GM12878 (cell line): ENCODE measurements around the gene INPP4B. TPM values are rescaled to one million over a fixed set of nuclear protein-coding genes. Genes with fewer than 3 reads are reported as not detected.
A peak's percentile ranks its signal among the peaks of the same experiment; 100 is the strongest.

Experiments
- ATAC-seq: fragments of 200-7000 bp; cut with Tn5 transposase; 3 replicates; pipeline ENCODE4 v1.9.1; 2020; ENCODE audit warnings: mild to moderate bottlenecking, moderate library complexity
- BruUV-seq: library from RNA; stranded (reverse); fragments of 400-500 nt; replicated peaks from 2 replicates; lab custom pipeline; 2021; lab: Mats Ljungman, UMichigan
- CTCF ChIA-PET: fragments of 300-600 bp; sonication (Branson Sonifier 250); formaldehyde crosslinking; extraction: SDS; loops from one replicate; lab custom pipeline; 2021; ENCODE audit warnings: inconsistent platforms; lab: Yijun Ruan, JAX
- POLR2A ChIA-PET: fragments of 350-600 bp; formaldehyde crosslinking; extraction: SDS; loops from one replicate; lab custom pipeline; 2021; ENCODE audit warnings: inconsistent platforms; lab: Charles Lee
- RAD21 ChIA-PET: fragments of 300-600 bp; sonication (Branson Sonifier 250); formaldehyde crosslinking; loops from one replicate; lab custom pipeline; 2023; ENCODE audit warnings: antibody characterized with exemption; ENCODE audit not compliant: unreplicated experiment; lab: Charles Lee
- SMC1A ChIA-PET: fragments of 300-600 bp; sonication (Branson Sonifier 250); formaldehyde crosslinking; loops from one replicate; lab custom pipeline; 2023; ENCODE audit not compliant: unreplicated experiment, uncharacterized antibody; lab: Charles Lee
- DNase-seq: peaks from one replicate; pipeline ENCODE4 v3.0.0-alpha.2; 2011; ENCODE audit warnings: low read depth, low spot score
- FAIRE-seq: peaks from 3 replicates; lab custom pipeline; 2011; peaks lifted over from hg19 to GRCh38; lab: Jason Lieb, UNC
- H2AFZ ChIP-seq: 2 replicates; pipeline ENCODE4 v1.6.0; 2011; ENCODE audit warnings: low read depth, low read length, control low read depth; ENCODE audit not compliant: control insufficient read depth
- H3K27ac ChIP-seq: 2 replicates; pipeline ENCODE4 v1.5.1; 2011; ENCODE audit warnings: control low read depth; ENCODE audit not compliant: control insufficient read depth, insufficient read depth
- H3K27me3 ChIP-seq, 2 experiments: replicated peaks in 1 of 2; 2 replicates each; pipeline versions ENCODE4 v1.6.0 to v1.6.1; 2011; ENCODE audit warnings: low read length in 1 of 2; ENCODE audit not compliant: control insufficient read depth in 2 of 2, insufficient read depth in 2 of 2
- H3K36me3 ChIP-seq, 2 experiments: 2 replicates each; pipeline ENCODE4 v1.5.1; 2011; ENCODE audit warnings: low read length in 1 of 2; ENCODE audit not compliant: control insufficient read depth in 2 of 2, insufficient read depth in 2 of 2
- H3K4me1 ChIP-seq: 2 replicates; pipeline ENCODE4 v1.6.1; 2011; ENCODE audit warnings: mild to moderate bottlenecking, low read length, moderate library complexity, mixed read lengths; ENCODE audit not compliant: control insufficient read depth, insufficient read depth
- H3K4me2 ChIP-seq: 2 replicates; pipeline ENCODE4 v1.6.0; 2011; ENCODE audit warnings: control low read depth; ENCODE audit not compliant: control insufficient read depth, insufficient read depth
- H3K4me3 ChIP-seq: fragments of 200-600 bp; sonication (generic); 2 replicates; pipeline ENCODE4 v1.5.1; 2016
- H3K79me2 ChIP-seq: 2 replicates; pipeline ENCODE4 v1.6.0; 2011; ENCODE audit warnings: low read length; ENCODE audit not compliant: control insufficient read depth, insufficient read depth
- H3K9ac ChIP-seq: 2 replicates; pipeline ENCODE4 v1.8.0; 2011; ENCODE audit warnings: low read length, control low read depth, mixed read lengths; ENCODE audit not compliant: control insufficient read depth, insufficient read depth
- H3K9me3 ChIP-seq: replicated peaks from 3 replicates; pipeline ENCODE4 v1.5.1; 2011; ENCODE audit warnings: mild to moderate bottlenecking, low read length; ENCODE audit not compliant: control insufficient read depth, insufficient read depth
- H4K20me1 ChIP-seq: 2 replicates; pipeline ENCODE4 v1.6.0; 2011; ENCODE audit not compliant: control insufficient read depth, insufficient read depth
- FOXM1 ChIP-seq: IDR thresholded peaks from 2 replicates; pipeline ENCODE4 v1.6.1; 2012; ENCODE audit warnings: low read depth, mild to moderate bottlenecking, inconsistent platforms, low read length, moderate library complexity
- IKZF1 ChIP-seq: fragments of 450-650 bp; conservative IDR thresholded peaks from 2 replicates; pipeline ENCODE4 v1.6.1; 2017; ENCODE audit warnings: antibody characterized with exemption, mild to moderate bottlenecking
- LARP7 ChIP-seq: fragments of 450-650 bp; IDR thresholded peaks from 2 replicates; pipeline ENCODE4 v1.6.1; 2017; ENCODE audit warnings: mild to moderate bottlenecking
- NFYA ChIP-seq: IDR thresholded peaks from 2 replicates; pipeline ENCODE4 v1.6.1; 2011; ENCODE audit warnings: low read depth, mild to moderate bottlenecking, low read length, improper control_type of control experiment, borderline replicate concordance
- NR2F1 ChIP-seq: fragments of 450-650 bp; conservative IDR thresholded peaks from 2 replicates; pipeline ENCODE4 v1.6.1; 2017; ENCODE audit warnings: mild to moderate bottlenecking
- SP1 ChIP-seq: IDR thresholded peaks from one replicate; pipeline ENCODE4 v1.6.1; 2011; ENCODE audit warnings: low read depth, low read length
- TAF1 ChIP-seq: IDR thresholded peaks from 2 replicates; pipeline ENCODE4 v1.6.1; 2011; ENCODE audit warnings: mild to moderate bottlenecking, low read depth, low read length, borderline replicate concordance
- YBX1 ChIP-seq: fragments of 450-650 bp; IDR thresholded peaks from 2 replicates; pipeline ENCODE4 v1.6.1; 2016; ENCODE audit warnings: antibody characterized with exemption
- ZNF622 ChIP-seq: fragments of 450-650 bp; IDR thresholded peaks from 2 replicates; pipeline ENCODE4 v1.6.1; 2017; ENCODE audit warnings: mild to moderate bottlenecking, inconsistent platforms
- WGBS: methylation state at CpG from one replicate; pipeline ENCODE4 v1.1.6; 2016; ENCODE audit warnings: low lambda C conversion rate; ENCODE audit not compliant: insufficient replicate concordance, insufficient coverage; ENCODE audit errors: missing lambda C conversion rate; 5-methylcytosine and 5-hydroxymethylcytosine counted together
- in situ Hi-C: fragments of 300-500 bp; cut with MboI; formaldehyde crosslinking; loops from 9 replicates; pipeline ENCODE4 v1.14.3; 2018; ENCODE audit warnings: mixed read lengths
- intact Hi-C: fragments of 100-400 bp; cut with micrococcal nuclease; formaldehyde crosslinking; loops from one replicate; pipeline ENCODE4 v1.14.2; 2022; ENCODE audit not compliant: unreplicated experiment
- polyA plus RNA-seq, 11 experiments: library from polyadenylated mRNA; depleted of rRNA in 4 of 11; unstranded in 6 of 11; stranded (reverse) in 5 of 11; fragments of >200 nt; fragmentation: Nextera tagmentation in 4 of 11; fragmentation: Illumina TruSeq in 1 of 11; extraction: Ambion mirVana in 4 of 11; extraction: Trizol in 1 of 11; gene quantifications; 1 replicate in 1 of 11; 2 replicates in 10 of 11; pipeline versions ENCODE4 v1.2.1 to v1.2.3, GENCODE V29; 2011 to 2016; ENCODE audit warnings: inconsistent platforms in 2 of 11, missing spikeins in 2 of 11, low read depth in 1 of 11
- total RNA-seq, 4 experiments: library from RNA; depleted of rRNA in 3 of 4; stranded (reverse); fragments of >200 nt in 3 of 4; fragmentation: Illumina TruSeq in 1 of 4; extraction: Trizol in 1 of 4; gene quantifications; 2 replicates each; pipeline versions ENCODE4 v1.2.1 to v1.2.3, GENCODE V29; 2013 to 2021

INPP4B gene
- total and polyA plus RNA-seq, 10 of the 15 experiments (the other 5 are each of a cell fraction or from before 2014, with no cell fraction given), result 0.53 to 11.2 (median 0.95) TPM

DNA sequence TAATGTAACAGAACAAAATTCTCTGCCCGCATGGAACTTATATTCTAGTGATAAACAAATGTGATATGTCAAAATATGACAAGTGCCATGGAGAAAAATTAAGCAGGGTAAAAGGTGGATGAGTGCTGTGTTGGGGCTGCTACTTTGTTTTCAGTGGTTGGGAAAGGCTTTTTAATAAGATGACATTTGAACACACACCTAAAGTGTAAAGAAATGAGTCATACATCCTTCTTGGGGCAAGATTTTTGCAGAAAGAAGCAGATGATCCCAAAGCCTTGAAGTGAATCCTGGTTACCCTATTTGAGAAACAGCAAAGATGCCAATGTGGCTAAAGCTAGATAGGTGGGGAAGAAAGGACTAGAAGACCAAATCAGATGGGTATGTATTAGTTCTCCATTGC, 564.1 kb downstream of the INPP4B start:
- ChIA-PET POLR2A (no interaction called here), CTCF (interaction anchor here (0.8 to 6.3 kb wide), 32 partner anchors 9 to 559 kb away, joined by 3 to 60 read pairs (median 5); no protein-coding TSS in a partner anchor), SMC1A (interaction anchor here (1.1 to 7.3 kb wide), 15 partner anchors 8 to 447 kb away, joined by 3 to 41 read pairs (median 8); no protein-coding TSS in a partner anchor), RAD21 (interaction anchor here (1.3 to 6.6 kb wide), 5 partner anchors 13 to 438 kb away, joined by 3 to 31 read pairs (median 5); no protein-coding TSS in a partner anchor)
- FAIRE-seq (no peak), DNase-seq (no peak), ATAC-seq (peak; percentile 14; the same call in 2 of the 3 replicates)
- Histone ChIP-seq H3K27me3 (no peaks in the 10 kb centered on the region), H3K4me1 (no peaks in the 10 kb centered on the region), H3K9ac (no peak overlapping the region), H2AFZ (no peak overlapping the region), H3K4me2 (no peak overlapping the region), H3K9me3 (no peaks in the 10 kb centered on the region), H4K20me1 (no peaks in the 10 kb centered on the region), H3K27ac (no peak overlapping the region), H3K4me3 (no peak overlapping the region), H3K79me2 (no peaks in the 10 kb centered on the region), H3K36me3 (no peaks in the 10 kb centered on the region)
- in situ Hi-C loops, result no loop called here
- TF ChIP-seq TAF1 (no peak), FOXM1 (no peak), ZNF622 (no peak), NFYA (no peak), LARP7 (no peak), SP1 (no peak), YBX1 (no peak)
- no TSS peak for BruUV-seq
- 88% methylated on average over 1 of the region's 1 CpG for WGBS
- intact Hi-C loops, result loop anchor here (5.0 kb wide), 2 partner anchors 440 to 560 kb away; no protein-coding TSS in a partner anchor

DNA sequence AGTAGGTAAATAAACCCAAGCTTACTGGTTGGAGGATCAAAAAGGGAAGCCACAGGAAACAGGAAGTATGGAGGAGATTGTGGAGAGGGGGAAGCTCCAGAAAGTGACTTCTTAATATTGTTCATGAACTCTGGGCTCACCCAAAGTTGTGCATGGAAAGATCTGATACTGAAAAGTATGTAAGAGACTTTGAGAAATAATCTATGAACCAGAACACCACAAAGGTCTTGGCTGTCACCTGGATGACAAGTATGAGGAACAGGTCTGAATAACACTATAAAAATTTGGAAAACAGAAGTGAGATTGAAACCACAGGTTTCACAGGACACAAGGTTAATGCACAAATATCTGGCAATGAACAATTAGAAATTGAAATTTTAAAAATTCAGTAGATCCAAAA, 567.4 kb downstream of the INPP4B start:
- ChIA-PET POLR2A (no interaction called here), RAD21 (interaction anchor here (1.3 kb wide), 1 partner anchor 72 kb away, joined by 3 read pairs; no protein-coding TSS in a partner anchor), CTCF (interaction anchor here (0.7 to 6.3 kb wide), 6 partner anchors 8 to 441 kb away, joined by 3 to 56 read pairs (median 4); no protein-coding TSS in a partner anchor), SMC1A (interaction anchor here (0.7 to 7.3 kb wide), 9 partner anchors 11 to 202 kb away, joined by 3 to 41 read pairs (median 3); no protein-coding TSS in a partner anchor)
- Histone ChIP-seq H3K9me3 (no peaks in the 10 kb centered on the region), H4K20me1 (no peaks in the 10 kb centered on the region), H2AFZ (no peak overlapping the region), H3K4me1 (no peaks in the 10 kb centered on the region), H3K4me3 (no peak overlapping the region), H3K4me2 (no peak overlapping the region), H3K79me2 (no peaks in the 10 kb centered on the region), H3K9ac (no peak overlapping the region), H3K27me3 (no peaks in the 10 kb centered on the region), H3K36me3 (no peaks in the 10 kb centered on the region), H3K27ac (no peak overlapping the region)
- FAIRE-seq (no peak), DNase-seq (no peak), ATAC-seq (peak; percentile 46)
- TF ChIP-seq NR2F1 (peak; percentile 74), IKZF1 (peak; percentile 43), YBX1 (no peak)
- no TSS peak for BruUV-seq
- in situ Hi-C loops, result no loop called here
- intact Hi-C loops, result no loop called here
